ENCODE data around the gene NVL. TPM values are rescaled to one million over a fixed set of nuclear protein-coding genes. Genes with fewer than 3 reads are reported as not detected.

The NVL gene
- total RNA-seq, 1 experiment from 2014 or later: 21.9 TPM

DNA sequence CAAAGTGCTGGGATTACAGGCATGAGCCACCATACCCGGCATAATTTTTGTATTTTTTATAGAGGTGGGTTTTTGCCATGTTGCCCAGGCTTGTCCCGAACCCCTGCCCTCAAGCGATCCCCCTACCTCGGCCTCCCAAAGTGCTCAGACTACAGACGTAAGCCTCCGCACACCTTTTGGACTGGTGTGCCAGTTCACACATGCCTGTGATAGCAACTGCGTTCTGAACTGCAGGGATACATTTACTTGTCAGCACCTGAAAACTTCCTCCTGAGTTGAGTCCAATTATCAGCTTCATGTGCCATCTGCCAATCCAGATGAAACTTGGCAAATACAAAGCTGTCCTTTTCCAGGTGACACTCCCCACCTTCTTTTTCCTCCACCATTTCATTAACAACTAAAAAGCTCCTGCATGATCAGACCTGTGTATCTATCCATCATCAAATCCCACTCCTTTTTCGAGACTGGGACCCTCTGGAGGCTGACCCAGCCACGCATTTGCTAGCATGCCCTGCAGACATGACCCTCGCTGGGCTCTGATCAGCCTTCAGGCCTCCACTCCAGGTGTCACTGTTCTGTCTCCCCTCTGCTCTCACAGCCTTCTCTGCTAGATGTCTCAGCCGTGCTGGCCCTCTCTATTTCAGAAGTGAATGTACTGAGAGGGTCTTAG lies 149.1 kb downstream of the NVL start:
- no peak overlapping the region for H3K9ac ChIP-seq (ENCODE audit: low read length)
- ChIA-PET RAD21 (ENCODE audit: low non-redundant PET in 1 of 2, low total read pairs in 2 of 2, uncharacterized antibody in 2 of 2, unreplicated experiment in 2 of 2) (no interaction called here), CTCF (no interaction called here), POLR2A (no interaction called here)
- H3K4me2 ChIP-seq (ENCODE audit: low read length): no peak overlapping the region
- no TSS peak for BruUV-seq (replicated peaks)
- no peaks in the 10 kb centered on the region for H3K27me3 ChIP-seq (ENCODE audit: insufficient read depth, low read length)
- H3K79me2 ChIP-seq (ENCODE audit: insufficient read depth, low read length): peaks cover 24% of the 10 kb centered on the region
- ATAC-seq (no peak), DNase-seq (ENCODE audit: low read depth, low spot score) (no peak)
- no peak overlapping the region for H2AFZ ChIP-seq (ENCODE audit: low read depth, low read length, poor library complexity, severe bottlenecking)
- no peak overlapping the region for H3K4me3 ChIP-seq (replicated peaks in 1 of 2; ENCODE audit: low read depth in 1 of 2, low read length in 2 of 2)
- H3K9me2 ChIP-seq (ENCODE audit: insufficient read depth): no peaks in the 10 kb centered on the region
- no peak overlapping the region for H3K27ac ChIP-seq (ENCODE audit: low read depth, low read length)
- H4K20me1 ChIP-seq (ENCODE audit: insufficient read depth): no peaks in the 10 kb centered on the region
- peaks cover 2 to 22% of the 10 kb centered on the region in 2 experiments; a peak in 3 of 4 replicates for H3K4me1 ChIP-seq (ENCODE audit: control insufficient read depth in 1 of 2, insufficient read depth in 2 of 2, low read length in 2 of 2)
- intact Hi-C loops (cut with micrococcal nuclease): no loop called here
- H3K36me3 ChIP-seq (ENCODE audit: control insufficient read depth in 1 of 2, insufficient read depth in 2 of 2, low read length in 2 of 2): no peaks in the 10 kb centered on the region
- no peak for TF ChIP-seq JUND (IDR thresholded peaks at IDR 0.05)
- TF ChIP-seq EZH2 (IDR thresholded peaks at IDR 0.05): no peak
- no peak for TF ChIP-seq ATF3 (IDR thresholded peaks at IDR 0.05)
- TF ChIP-seq EGR1 (IDR thresholded peaks at IDR 0.05; ENCODE audit: low read depth): no peak
- TF ChIP-seq CTCF (IDR thresholded peaks at IDR 0.05 in 2 of 3, conservative IDR thresholded peaks at IDR 0.05 in 1 of 3; ENCODE audit: borderline replicate concordance in 1 of 3, insufficient read depth in 1 of 3, low read depth in 2 of 3, low read length in 2 of 3): no peak
- TF ChIP-seq TCF7L2 (IDR thresholded peaks at IDR 0.05; ENCODE audit: borderline replicate concordance, extremely low read depth, insufficient read depth, insufficient read length): no peak
- TF ChIP-seq FOSL1 (IDR thresholded peaks at IDR 0.05; ENCODE audit: low read depth): no peak
- TF ChIP-seq MAX (IDR thresholded peaks at IDR 0.05): no peak
- TF ChIP-seq EZH2phosphoT487 (IDR thresholded peaks at IDR 0.05; ENCODE audit: borderline replicate concordance): no peak
- TF ChIP-seq YY1 (IDR thresholded peaks at IDR 0.05; ENCODE audit: extremely low read depth, insufficient replicate concordance, low read depth, low read length): no peak
- TF ChIP-seq ZNF274 (IDR thresholded peaks at IDR 0.05; ENCODE audit: low read depth, low read length): no peak
- TF ChIP-seq, protein P1, sequence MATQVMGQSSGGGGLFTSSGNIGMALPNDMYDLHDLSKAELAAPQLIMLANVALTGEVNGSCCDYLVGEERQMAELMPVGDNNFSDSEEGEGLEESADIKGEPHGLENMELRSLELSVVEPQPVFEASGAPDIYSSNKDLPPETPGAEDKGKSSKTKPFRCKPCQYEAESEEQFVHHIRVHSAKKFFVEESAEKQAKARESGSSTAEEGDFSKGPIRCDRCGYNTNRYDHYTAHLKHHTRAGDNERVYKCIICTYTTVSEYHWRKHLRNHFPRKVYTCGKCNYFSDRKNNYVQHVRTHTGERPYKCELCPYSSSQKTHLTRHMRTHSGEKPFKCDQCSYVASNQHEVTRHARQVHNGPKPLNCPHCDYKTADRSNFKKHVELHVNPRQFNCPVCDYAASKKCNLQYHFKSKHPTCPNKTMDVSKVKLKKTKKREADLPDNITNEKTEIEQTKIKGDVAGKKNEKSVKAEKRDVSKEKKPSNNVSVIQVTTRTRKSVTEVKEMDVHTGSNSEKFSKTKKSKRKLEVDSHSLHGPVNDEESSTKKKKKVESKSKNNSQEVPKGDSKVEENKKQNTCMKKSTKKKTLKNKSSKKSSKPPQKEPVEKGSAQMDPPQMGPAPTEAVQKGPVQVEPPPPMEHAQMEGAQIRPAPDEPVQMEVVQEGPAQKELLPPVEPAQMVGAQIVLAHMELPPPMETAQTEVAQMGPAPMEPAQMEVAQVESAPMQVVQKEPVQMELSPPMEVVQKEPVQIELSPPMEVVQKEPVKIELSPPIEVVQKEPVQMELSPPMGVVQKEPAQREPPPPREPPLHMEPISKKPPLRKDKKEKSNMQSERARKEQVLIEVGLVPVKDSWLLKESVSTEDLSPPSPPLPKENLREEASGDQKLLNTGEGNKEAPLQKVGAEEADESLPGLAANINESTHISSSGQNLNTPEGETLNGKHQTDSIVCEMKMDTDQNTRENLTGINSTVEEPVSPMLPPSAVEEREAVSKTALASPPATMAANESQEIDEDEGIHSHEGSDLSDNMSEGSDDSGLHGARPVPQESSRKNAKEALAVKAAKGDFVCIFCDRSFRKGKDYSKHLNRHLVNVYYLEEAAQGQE (IDR thresholded peaks at IDR 0.05; ENCODE audit: low read depth): no peak
- TF ChIP-seq SIN3A (IDR thresholded peaks at IDR 0.05; ENCODE audit: low read depth): no peak
- TF ChIP-seq POLR2A (IDR thresholded peaks at IDR 0.05; ENCODE audit: borderline replicate concordance, extremely low read depth, insufficient read depth, insufficient read length): no peak
- no peak for TF ChIP-seq CBX3 (IDR thresholded peaks at IDR 0.05; ENCODE audit: low read depth)
- TF ChIP-seq ELF1 (IDR thresholded peaks at IDR 0.05; ENCODE audit: borderline replicate concordance, low read depth): no peak
- no peak for TF ChIP-seq ZFX (IDR thresholded peaks at IDR 0.05)
- no peak for TF ChIP-seq SP1 (IDR thresholded peaks at IDR 0.05; ENCODE audit: low read depth)
- TF ChIP-seq POLR2AphosphoS5 (IDR thresholded peaks at IDR 0.05; ENCODE audit: low read depth, low read length): no peak
- no peaks in the 10 kb centered on the region for H3K9me3 ChIP-seq (ENCODE audit: control insufficient read depth in 1 of 2, insufficient read depth in 1 of 2, low read depth in 1 of 2, low read length in 2 of 2)

Measured in HCT116 (cell line).